Measurements from ENCODE around the gene NOS3. TPM values are rescaled to one million over a fixed set of nuclear protein-coding genes. Genes with fewer than 3 reads are reported as not detected.
A peak's percentile ranks its signal among the peaks of the same experiment; 100 is the strongest.

The NOS3 gene
- total and polyA plus RNA-seq, 9 of the 15 experiments (the other 6 are each of a cell fraction or from before 2014, with no cell fraction given), result 1.1 to 121 (median 23.6) TPM

GRCh38 chr7:151026771-151027727 lies 36.2 kb downstream of the NOS3 start (continued):
- TF ChIP-seq HOMEZ (CRISPR knock-in tag; IDR thresholded peaks at IDR 0.05) (peak; percentile 96), MAX (CRISPR knock-in tag; IDR thresholded peaks at IDR 0.05) (peak; percentile 90), NR2C1 (IDR thresholded peaks at IDR 0.05) (peak; percentile 39; the same call in 1 of the 2 replicates), NR2C1 (tag; IDR thresholded peaks at IDR 0.05) (peak; percentile 88), PTRF (tag; IDR thresholded peaks at IDR 0.05) (peak; percentile 95), NR2F6 (CRISPR knock-in tag; IDR thresholded peaks at IDR 0.05) (0 out of 2 replicates have a peak, but pooled peaks have one; percentile 20), ZNF79 (CRISPR knock-in tag; IDR thresholded peaks at IDR 0.05; ENCODE audit: low read depth) (peak; percentile 91), JUND (IDR thresholded peaks at IDR 0.05; ENCODE audit: borderline replicate concordance, low read depth, low read length) (peak; percentile 7; the same call in 1 of the 2 replicates), JUND (tag; IDR thresholded peaks at IDR 0.05; ENCODE audit: borderline replicate concordance, low read depth, low read length) (peak; percentile 82; the same call in 2 of the 3 replicates), DIDO1 (tag; IDR thresholded peaks at IDR 0.05; ENCODE audit: low read depth) (peak; percentile 88)

Data from K562 (cell line).